ENCODE results near the gene SPACA6.
A peak's percentile ranks its signal among the peaks of the same experiment; 100 is the strongest.

The SPACA6 gene

GRCh38 chr19:51702103-51702824 is 9.1 kb downstream of the SPACA6 start:
- no peak overlapping the region for H3K4me3 ChIP-seq (ENCODE audit: low read depth, low read length)
- ChIA-PET POLR2A (no interaction called here), CTCF (interaction anchor here (2.0 kb wide), 1 partner anchor 75 kb away, joined by 5 read pairs; no protein-coding TSS in a partner anchor)
- TF ChIP-seq CTCF (IDR thresholded peaks at IDR 0.05; ENCODE audit: insufficient read depth, low read length, missing control alignments), result no peak
- no peak for DNase-seq (ENCODE audit: low read depth, low spot score)

- no peak for DNase-seq (ENCODE audit: low read depth, low spot score)
- POLR2A ChIA-PET, result interaction anchor here (0.9 to 1.3 kb wide), 3 partner anchors 10 to 13 kb away, joined by 3 to 7 read pairs (median 3); partner anchors contain the start of gene SPACA6
- H3K4me3 ChIP-seq (ENCODE audit: low read depth, low read length), result no peak overlapping the region
- TF ChIP-seq CTCF (IDR thresholded peaks at IDR 0.05; ENCODE audit: insufficient read depth, low read length, missing control alignments), result no peak
- CTCF ChIA-PET, result interaction anchor here (0.7 to 1.9 kb wide), 4 partner anchors 7 to 75 kb away, joined by 3 to 8 read pairs (median 4); no protein-coding TSS in a partner anchor
Observed at GRCh38 chr19:51702825-51703574, 9.9 kb downstream of the SPACA6 start.

- peak overlapping the region; percentile 67 for H3K4me3 ChIP-seq (ENCODE audit: low read depth, low read length)
- peak; percentile 53 for DNase-seq (ENCODE audit: low read depth, low spot score)
- ChIA-PET CTCF (interaction anchor here (0.7 to 1.9 kb wide), 6 partner anchors 8 to 74 kb away, joined by 3 to 8 read pairs (median 4); no protein-coding TSS in a partner anchor), POLR2A (interaction anchor here (0.9 to 1.3 kb wide), 7 partner anchors 9 to 47 kb away, joined by 3 to 8 read pairs (median 3); partner anchors contain the start of gene SPACA6)
- peak; percentile 60 for TF ChIP-seq CTCF (IDR thresholded peaks at IDR 0.05; ENCODE audit: insufficient read depth, low read length, missing control alignments)
Observed at GRCh38 chr19:51703575-51704515, 10.7 kb downstream of the SPACA6 start.

GRCh38 chr19:51704626-51705025 is 11.5 kb downstream of the SPACA6 start:
- POLR2A ChIA-PET, result interaction anchor here (1.0 to 1.3 kb wide), 4 partner anchors 10 to 48 kb away, joined by 3 to 8 read pairs (median 3); no protein-coding TSS in a partner anchor
- peak overlapping the region; percentile 67 for H3K4me3 ChIP-seq (ENCODE audit: low read depth, low read length)
- CTCF ChIA-PET, result interaction anchor here (0.8 to 1.9 kb wide), 5 partner anchors 9 to 73 kb away, joined by 3 to 8 read pairs (median 4); no protein-coding TSS in a partner anchor
- no peak for TF ChIP-seq CTCF (IDR thresholded peaks at IDR 0.05; ENCODE audit: insufficient read depth, low read length, missing control alignments)
- no peak for DNase-seq (ENCODE audit: low read depth, low spot score)

GRCh38 chr19:51706296-51706695 is 13.2 kb downstream of the SPACA6 start:
- TF ChIP-seq CTCF (IDR thresholded peaks at IDR 0.05; ENCODE audit: insufficient read depth, low read length, missing control alignments), result no peak
- ChIA-PET CTCF (interaction anchor here (1.3 to 1.7 kb wide), 2 partner anchors 45 to 71 kb away, joined by 4 read pairs; no protein-coding TSS in a partner anchor), POLR2A (no interaction called here)

More at GRCh38 chr19:51706296-51706695, 13.2 kb downstream of the SPACA6 start:
- no peak overlapping the region for H3K4me3 ChIP-seq (ENCODE audit: low read depth, low read length)
- no peak for DNase-seq (ENCODE audit: low read depth, low spot score)
